Stimulated activated CD8-positive, alpha-beta memory T cell treated with anti-CD3 and anti-CD28 coated beads, Interleukin-4, amount 100 ng/mL, for 1 hour (primary cell): ENCODE measurements around the gene HOXA7.

Experiments used
- DNase-seq, 2 donors: peaks; one replicate each; pipeline ENCODE4 v3.0.0-alpha.2; 2020; ENCODE audit warnings: low read depth in 2 of 2, low spot score in 1 of 2

HOXA7 gene

GRCh38 chr7:27122077-27122910 lies 34.2 kb downstream of the HOXA7 start:
- DNase-seq = no peak

GRCh38 chr7:27121684-27122076 lies 34.8 kb downstream of the HOXA7 start:
- no peak for DNase-seq

GRCh38 chr7:27119412-27119911 lies 37.0 kb downstream of the HOXA7 start:
- DNase-seq = no peak

GRCh38 chr7:27118580-27118979 lies 37.9 kb downstream of the HOXA7 start:
- DNase-seq = no peak

- no peak for DNase-seq
Measured at GRCh38 chr7:27117887-27118491, 38.5 kb downstream of the HOXA7 start.

GRCh38 chr7:27116962-27117886 lies 39.3 kb downstream of the HOXA7 start:
- DNase-seq = no peak

- no peak for DNase-seq
Measured at GRCh38 chr7:27116031-27116961, 40.2 kb downstream of the HOXA7 start.

- no peak for DNase-seq
Measured at GRCh38 chr7:27115221-27116026, 41.1 kb downstream of the HOXA7 start.

GRCh38 chr7:27114881-27115220 lies 41.6 kb downstream of the HOXA7 start:
- no peak for DNase-seq

GRCh38 chr7:27113991-27114769 lies 42.3 kb downstream of the HOXA7 start:
- no peak for DNase-seq

- DNase-seq = no peak
Measured at GRCh38 chr7:27112955-27113949, 43.2 kb downstream of the HOXA7 start.

- DNase-seq = no peak
Measured at GRCh38 chr7:27112361-27112760, 44.1 kb downstream of the HOXA7 start.

- DNase-seq = no peak
Measured at GRCh38 chr7:27111751-27112277, 44.7 kb downstream of the HOXA7 start.

GRCh38 chr7:27111042-27111750 lies 45.3 kb downstream of the HOXA7 start:
- no peak for DNase-seq

- DNase-seq = no peak
Measured at GRCh38 chr7:27110186-27111031, 46.1 kb downstream of the HOXA7 start.
